GM19238 (cell line): ENCODE data around the gene KRTAP10-3.
"Not testable (repeated sequence)": the region's sequence is repeated elsewhere in the genome, so short reads cannot be mapped to it uniquely, and the experiment has no call there.

Experiments
- DNase-seq: peaks from one replicate; pipeline ENCODE4 v3.0.0; 2011; ENCODE audit warnings: low spot score; ENCODE audit not compliant: insufficient read length

The KRTAP10-3 gene

DNA sequence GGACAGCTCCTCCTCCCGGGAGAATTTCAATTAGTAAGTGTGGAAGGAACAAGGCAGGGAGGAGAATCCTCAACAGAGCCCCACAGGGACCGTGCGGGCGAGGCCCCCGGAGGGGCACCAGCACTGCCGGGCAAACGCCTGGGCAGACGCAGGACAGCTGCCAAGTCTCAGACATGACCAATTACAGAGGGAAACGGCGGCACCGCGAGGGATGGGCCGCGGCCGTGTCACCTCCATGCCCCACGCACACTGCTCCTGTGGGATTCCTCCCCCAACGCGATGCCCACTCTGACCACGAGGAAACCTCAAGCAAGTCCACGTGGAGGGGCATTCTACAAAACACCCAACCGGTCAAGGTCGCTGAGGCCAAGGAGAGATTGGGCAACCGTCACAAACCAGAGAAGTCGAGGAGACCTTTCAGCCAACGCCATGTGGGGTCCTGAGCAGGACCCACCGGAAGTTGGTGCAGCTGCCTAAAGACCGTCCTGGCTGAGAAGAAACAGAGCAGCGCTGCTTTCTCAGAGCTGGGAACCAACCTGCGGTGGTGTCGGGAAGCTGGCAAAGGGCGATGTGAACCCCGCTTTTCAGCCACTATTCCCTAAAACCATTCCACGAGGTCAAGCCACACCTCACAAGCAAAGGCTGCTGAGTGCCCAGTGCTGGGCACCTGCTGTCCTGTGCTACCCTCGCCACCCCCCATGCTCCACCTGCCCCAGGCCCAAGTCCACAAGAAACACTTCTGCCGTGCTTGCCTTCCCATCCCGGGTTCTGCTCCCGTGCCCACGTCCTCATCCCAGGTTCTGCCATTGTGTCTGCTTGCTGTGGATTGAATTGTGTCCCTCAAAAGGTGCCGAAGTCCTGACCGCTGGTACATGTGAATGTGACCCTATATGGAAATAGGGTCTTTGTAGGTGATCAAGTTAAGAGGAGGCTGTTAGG is 13.5 kb upstream of the KRTAP10-3 start:
- DNase-seq: no peak

DNA sequence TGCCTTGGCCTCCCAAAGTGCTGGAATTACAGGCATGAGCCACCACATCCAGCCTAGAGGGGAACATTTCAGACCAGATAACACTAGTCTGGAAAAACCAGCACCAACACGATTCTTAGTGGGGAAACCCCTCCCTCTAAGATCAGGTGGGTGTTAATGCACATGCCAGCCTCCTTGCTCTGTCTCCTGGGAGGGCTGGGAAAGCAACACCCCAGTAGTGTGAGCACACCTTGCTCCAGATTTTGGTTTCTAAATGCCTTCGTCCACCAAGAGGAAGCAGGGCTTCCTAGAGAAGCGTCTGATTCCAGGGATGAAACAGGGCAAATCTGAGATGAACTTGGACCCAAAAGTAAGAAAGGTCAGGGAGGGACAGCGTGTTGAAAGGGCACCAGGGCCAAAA is 12.7 kb upstream of the KRTAP10-3 start:
- DNase-seq: no peak

DNA sequence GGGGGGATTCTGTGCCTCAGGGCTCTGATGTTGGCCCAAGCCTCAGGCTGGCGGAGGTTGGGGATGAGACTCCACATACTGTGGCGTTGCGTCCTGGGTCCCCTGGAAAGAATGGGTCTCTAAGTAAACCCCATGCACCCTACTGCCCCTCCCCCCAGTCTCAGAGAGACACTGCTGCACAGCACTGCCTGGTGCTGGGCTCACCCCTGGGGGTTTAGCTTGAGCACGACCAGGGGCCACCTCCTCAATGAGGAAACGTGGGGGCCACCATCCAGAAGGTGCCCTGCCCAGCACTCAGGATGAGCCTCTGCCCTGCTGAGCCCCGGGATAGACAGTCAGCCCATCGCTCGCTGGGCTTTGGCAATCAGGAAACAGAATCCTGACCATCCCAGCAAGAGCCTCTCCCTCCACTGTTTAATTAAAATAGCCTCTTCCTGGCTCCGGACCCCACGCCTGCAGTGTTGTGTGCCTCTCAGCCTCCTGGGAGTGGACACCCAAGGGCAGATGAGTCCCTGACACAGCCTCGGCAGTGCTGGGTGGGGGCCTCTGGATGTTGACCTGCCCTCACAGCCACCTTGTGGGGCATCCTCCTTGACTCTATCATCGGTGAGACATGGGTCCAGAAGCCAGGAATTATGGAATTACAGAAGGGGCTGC is 11.4 kb upstream of the KRTAP10-3 start:
- DNase-seq: no peak

DNA sequence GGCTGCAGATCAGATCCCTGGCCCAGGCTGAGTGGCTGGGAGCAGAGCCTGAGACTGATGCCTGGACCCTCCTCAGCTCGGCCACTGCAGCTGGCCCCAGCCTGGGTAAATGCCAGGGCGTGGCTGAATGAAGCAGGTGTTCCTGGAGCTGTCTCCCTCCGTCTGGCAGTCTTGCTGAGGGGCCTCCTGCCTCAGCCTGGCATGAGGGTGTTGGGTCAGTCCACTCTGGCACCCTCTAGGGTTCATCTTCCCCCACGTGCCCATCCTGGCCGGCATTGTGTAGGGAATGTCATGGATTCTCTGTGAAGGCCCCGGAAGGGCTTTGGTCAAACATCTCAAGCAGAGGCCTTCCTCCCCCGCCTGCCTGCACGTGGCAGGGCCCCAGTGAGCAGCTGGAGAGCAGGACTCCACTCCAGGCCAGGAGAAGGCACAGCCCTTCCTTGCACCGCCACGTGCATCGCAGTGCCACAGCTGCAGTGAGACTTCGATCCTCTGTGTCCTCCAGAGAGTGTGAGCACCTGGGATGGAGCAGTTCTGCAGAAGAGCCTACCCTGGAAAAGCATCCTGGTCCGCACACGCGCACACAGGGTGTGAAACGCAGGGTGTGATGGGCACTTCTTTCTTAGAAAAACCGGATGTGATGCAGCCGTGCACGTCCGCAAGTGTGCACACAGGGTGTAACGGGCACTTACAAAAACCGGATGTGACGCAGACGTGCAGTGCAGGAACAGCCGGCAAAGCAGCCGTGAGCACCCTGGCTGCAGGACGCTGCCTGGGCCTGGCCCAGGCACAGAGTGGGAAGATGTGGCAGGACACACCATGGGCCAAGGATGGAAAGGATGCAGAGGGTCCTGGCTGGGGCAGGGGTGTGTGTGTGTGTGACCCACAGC is 10.3 kb upstream of the KRTAP10-3 start:
- no peak for DNase-seq

DNA sequence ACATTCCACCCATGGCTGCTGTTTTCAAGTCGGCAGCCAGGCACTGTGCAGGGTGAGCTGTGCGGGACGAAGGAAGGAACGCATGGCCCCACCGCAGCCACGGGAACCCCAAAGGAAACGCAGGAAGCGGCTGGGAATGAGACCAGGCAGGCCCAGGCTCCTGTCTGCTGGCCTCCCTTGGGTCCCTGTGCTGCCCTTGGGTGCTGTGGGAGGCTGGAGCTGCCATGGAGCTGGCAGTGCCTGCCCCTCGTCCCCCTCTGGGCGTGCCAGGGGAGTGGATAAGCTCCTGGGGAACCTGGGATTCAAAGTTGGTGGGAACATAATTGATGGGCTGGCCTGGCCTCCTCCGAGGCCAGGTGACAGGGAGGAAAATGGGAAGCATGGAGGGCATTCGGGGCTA is 9.7 kb upstream of the KRTAP10-3 start:
- no peak for DNase-seq

DNA sequence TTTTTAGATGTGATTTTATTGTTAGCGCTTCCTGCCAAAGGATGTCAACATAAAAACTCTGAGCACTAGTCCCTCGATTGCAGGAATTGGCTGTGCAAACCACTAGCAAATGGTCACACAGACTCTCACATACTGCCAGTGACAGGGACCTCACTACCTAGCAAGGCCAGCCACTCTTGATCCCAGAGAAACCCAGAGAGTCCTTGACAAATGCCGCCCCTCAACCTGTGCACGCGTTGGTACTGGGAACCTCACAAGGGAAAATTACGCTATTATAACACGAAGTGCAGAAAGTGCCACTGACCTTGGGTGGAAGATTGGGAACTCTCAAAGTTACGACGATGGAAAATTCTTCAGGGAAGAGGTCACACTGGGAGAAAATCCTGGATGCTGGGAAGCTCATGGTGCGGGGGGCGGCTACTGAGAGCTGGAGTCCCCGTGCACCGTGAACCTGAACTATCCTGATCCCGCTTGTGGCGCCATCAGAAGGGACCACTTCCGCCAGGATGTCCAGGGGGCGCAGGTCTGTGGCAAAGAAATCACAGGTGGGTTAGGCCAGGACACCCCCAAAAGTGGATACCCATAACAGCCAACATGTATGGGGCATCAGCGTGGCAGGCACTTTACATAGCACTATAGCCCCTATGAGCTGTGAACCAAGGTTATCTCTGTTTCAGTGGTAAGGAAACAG is 9.0 kb upstream of the KRTAP10-3 start:
- no peak for DNase-seq

DNA sequence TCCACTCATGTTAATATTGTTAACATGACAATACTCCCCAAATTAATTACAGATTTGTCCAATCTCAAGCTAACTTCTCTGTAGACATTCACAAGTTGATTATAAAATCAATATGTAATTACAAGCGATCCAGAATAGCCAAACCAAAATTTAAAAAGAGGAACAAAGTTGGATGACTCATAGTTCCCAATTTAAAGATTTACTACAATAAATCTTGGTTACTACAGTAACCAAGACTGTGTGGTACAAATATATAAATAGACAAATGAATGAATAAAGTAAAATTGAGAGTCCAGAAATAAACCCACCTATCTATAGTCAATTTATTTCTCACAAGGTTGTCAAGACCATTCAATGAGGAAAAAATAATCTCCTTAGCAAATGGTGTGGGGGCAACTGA is 7.8 kb upstream of the KRTAP10-3 start:
- no peak for DNase-seq

DNA sequence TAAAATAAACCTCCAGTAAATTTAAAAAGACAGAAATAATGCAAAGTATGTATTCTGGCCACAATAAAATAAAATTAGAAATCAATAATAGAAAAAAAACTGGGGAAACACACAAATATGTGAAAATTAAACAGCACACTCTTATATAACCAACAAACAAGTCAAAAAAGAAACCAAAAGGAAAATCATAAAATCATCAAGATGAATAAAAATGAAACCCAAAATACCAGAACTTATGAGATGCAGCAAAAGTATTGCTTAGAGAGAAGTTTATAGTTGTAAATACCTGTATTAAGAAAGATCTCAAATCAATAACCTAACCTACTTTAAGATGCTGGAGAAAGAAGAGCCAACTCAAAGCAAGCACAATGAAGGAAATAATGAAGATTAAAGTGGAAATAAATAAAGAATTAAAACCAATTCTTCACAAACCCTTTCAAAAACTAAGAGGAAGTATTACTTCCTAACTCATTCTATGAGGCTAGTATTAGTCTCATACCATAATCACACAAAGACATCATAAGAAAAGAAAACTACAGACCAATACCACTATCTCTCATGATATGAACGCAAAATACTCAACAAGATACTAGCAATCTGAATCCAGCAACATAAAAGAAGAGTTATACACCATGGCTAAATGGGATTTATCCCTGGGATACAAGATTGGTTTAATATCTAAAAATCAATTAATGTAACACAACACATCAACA is 6.4 kb upstream of the KRTAP10-3 start:
- DNase-seq: no peak

DNA sequence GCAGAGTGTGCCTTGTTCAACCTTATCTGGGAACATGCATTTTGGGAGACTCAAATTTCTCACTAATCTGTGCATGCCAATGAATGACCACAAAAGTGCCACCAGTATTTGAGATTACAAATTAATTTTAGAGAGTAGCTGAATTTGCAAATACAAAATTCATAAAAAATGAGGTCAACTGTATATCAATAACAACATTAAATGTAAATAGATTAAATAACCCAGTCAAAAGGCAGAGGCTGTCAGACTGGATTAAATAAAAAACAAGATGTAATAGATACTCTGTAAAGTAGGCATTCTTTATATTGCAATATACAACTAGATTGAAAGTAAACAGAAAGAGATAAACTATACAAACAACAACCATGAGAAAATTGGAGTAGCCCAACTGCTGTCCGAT is 5.5 kb upstream of the KRTAP10-3 start:
- DNase-seq: no peak

DNA sequence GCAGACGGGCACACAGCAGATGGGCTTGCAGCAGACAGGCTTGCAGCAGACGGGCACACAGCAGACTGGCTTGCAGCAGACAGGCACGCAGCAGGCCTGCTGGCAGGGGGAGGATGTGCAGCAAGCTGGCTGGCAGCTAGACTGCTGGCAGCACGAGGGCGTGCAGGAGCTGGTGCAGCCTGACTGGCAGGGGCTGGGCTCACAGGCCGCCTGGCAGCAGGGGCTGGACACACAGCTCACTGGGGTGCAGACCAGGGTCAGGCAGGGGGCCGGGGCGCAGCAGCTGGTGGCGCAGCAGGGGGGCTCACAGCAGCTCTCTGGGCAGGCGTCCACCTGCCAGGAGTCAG is 293 bp downstream of the KRTAP10-3 start:
- DNase-seq: not testable (repeated sequence)

DNA sequence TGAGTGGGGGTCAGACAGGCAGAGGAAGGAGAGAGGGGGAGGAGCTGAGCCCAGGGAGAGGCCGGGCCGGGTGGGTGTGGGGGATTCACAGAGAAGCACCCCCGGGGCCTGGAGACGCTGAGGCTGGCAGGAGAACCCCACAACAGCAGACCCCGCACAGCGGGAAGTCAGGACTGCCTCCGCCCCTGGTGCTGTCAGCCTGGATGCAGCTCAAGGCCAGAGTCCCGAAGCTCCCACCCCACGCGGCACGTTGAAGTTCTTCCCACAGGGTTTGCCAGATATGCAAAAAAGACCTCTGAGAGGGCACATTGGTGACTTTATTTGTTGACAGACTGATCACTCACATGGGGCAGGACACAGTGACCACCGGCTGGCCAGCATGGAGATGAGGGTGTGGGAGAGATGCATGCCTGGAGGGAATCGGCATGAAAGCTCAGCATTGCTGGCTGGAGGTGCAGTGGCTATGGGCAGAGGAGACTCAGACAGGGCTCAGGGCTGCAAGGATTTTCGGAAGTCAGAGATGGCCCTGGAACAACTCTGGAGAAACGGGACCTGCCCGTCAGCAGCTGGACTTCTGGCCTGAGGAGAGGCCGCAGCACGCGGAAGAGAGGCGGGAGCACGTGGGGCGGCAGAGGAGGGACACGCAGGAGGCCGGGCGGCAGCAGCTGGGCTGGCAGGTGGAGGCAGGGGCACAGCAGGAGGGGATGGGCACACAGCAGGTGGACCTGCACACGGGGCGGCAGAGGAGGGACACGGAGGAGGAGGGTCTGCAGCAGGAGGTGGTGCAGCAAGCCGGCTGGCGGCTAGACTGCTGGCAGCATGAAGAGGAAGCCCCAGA is 885 bp downstream of the KRTAP10-3 start:
- DNase-seq: no peak

DNA sequence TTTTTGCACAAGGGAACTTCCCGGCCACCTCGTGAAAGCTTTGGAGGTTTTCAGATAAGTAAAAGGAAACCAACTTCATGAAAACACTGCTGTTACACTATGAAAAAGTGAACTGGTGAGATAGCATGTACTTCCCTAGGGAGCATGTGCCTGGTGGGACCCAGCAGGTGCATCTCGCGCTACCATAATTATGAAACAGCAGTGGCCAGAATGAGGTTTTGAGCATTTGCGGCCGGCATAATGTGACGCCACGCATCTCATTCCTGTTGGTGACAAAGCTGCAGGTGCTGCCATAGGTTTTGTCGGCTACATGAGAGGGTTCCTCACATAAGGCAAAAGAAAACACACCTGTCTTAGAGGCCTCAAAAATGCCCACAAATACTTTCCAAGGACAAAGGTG is 1.7 kb downstream of the KRTAP10-3 start:
- no peak for DNase-seq

DNA sequence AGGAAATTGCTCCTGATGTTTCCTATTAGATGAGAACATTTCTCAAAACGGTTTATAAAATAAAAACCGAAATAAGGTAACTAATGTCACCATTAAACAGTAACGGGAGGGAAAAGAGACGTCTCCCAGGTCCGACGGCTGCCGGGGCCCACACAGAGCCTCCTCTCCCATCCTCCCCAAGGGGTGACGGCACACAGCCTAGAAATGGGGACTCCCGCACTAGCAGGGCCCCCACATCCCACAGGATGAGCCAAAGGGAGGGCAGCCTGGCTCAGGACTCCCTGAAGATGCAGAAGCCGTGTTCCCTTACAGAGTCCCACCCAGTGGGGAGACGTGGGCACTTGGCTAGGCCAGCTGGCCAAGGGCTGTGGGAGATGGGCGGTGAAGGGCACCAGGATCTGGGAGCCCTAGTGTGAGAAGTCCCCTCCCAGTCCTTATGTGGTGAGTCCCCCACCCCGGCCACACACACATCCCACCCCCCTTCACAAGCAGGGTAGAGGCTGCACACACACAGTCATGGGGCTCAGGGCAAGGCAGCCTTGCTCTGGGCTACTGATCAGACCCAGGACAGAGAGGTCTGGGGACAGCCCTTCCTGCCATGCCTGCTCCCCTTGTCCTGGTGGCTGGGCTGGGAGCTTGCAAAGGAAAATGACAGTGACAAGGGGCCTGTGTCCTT is 3.3 kb downstream of the KRTAP10-3 start:
- DNase-seq: no peak

DNA sequence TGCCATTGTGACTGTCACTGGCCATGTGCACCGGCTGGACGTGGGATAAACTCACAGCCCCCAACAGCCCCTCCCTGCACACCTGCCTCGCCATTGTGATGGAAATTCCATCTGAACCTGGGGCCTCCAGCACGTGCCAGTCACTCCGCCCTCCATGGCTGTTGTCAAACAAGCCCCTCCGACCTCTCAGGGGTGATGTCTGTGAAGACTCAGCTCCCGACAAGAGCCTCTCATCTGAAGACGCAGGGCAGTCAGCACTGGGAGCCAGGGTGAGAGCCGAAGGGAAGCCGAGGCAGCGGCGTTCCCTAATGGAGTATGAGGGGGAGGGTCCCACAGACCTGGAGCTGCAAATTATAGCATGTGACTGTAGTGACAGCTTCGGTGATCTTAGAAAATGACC is 5.9 kb downstream of the KRTAP10-3 start:
- no peak for DNase-seq

DNA sequence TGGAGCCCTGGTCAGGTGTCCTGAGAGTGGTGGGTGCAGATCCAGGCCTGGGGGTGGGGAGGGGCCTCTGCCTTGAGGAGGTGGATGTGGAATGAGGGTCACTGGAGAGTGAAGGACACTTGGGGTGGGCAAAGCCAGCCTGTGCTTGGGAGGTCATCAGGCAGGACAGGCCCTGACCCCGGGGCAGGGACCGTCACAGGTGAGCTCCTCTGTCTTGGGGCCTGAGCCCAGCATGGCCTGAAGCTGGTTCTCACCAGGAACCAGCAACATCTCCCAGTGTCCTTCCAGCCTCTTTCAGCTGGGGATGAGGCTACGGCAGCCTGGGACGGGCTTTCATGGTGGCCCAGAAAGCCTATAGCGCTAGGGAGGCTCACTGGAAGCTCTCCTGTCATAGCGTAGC is 6.5 kb downstream of the KRTAP10-3 start:
- no peak for DNase-seq

DNA sequence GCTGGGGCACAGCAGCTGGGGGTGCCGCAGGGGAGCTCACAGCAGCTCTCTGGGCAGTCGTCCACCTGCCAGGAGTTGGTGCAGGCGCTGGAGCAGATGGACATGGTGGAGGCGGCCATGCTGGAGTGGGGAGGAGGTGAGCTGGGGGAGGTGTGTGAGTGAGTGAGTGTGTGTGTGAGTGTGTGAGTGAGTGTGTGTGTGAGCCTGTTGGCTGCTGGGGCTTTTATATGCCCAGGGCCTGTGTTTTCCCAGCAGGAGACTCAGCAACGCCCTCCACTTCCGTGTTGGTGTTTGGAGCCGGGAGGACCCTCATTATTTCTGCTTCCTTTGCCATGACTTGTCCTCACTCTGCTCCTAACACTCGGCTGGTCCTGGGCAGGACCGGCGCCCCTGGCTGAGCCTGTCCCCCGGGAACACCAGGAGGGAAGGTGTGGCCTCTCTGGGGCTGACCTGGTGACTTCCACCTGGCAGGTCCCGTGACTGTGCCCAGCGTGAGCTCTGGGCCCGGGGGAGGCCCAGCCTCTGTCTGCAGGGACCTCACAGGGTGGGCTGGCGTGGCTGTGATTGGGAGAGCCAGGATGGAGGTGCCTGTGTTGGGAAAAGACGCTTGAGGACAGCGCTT is 7.1 kb downstream of the KRTAP10-3 start, which contains the start of gene KRTAP10-2:
Gene KRTAP10-2 (minus strand): TSS at position 166 of the 622 bp plus-strand sequence. CDS start 47 bp downstream, at position 119.
- no peak for DNase-seq

DNA sequence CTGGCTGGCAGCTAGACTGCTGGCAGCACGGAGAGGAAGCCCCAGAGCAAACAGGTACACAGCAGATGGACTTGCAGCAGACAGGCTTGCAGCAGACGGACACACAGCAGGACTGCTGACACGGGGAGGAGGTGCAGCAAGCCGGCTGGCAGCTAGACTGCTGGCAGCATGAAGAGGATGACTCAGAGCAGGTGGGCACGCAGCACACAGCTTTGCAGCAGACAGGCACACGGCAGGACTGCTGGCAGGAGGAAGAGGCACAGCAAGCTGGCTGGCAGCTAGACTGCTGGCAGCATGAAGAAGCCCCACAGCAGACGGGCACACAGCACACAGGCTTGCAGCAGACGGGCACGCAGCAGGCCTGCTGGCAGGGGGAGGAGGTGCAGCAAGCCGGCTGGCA is 7.8 kb downstream of the KRTAP10-3 start:
- no peak for DNase-seq

DNA sequence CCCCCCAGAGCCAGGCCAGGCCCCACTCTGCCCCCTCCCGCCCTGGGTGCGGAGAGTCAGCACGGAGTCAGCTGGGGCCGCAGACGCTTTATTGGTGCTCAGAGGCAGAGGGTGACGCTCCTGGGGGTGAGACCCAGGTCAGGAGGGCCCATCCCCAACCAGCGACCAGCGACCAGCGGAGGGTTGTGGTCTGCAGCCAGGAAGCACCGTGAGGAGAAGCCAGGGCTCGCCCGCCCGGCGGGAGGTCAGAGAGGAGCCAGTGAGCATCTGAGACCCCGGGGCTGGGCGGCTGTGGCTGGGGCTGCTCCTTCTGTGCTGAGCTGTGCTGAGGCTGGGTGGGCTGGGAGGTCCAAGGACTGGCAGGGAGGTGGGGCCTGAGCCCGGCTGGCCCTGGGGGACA is 8.3 kb downstream of the KRTAP10-3 start:
- not testable (repeated sequence) for DNase-seq
